Esophagus squamous epithelium (tissue), 4 donors: Measurements from ENCODE around the gene MDFIC.

Experiments used
- POLR2A ChIP-seq, 4 donors: fragments of 450-650 bp; IDR thresholded peaks; one replicate each; pipeline ENCODE4 v1.6.1; 2017; ENCODE audit warnings: antibody characterized with exemption in 4 of 4, mild to moderate bottlenecking in 4 of 4, moderate library complexity in 3 of 4
- TF ChIP-seq, protein P1 (sequence below), 6 experiments: fragments of 450-650 bp in 4 of 6; fragments of 200-600 bp in 2 of 6; sonication (generic) in 2 of 6; IDR thresholded peaks; one replicate each; pipeline ENCODE4 v1.5.1; 2016 to 2019; ENCODE audit warnings: antibody characterized with exemption in 6 of 6, mild to moderate bottlenecking in 4 of 6, moderate library complexity in 4 of 6

DNA sequence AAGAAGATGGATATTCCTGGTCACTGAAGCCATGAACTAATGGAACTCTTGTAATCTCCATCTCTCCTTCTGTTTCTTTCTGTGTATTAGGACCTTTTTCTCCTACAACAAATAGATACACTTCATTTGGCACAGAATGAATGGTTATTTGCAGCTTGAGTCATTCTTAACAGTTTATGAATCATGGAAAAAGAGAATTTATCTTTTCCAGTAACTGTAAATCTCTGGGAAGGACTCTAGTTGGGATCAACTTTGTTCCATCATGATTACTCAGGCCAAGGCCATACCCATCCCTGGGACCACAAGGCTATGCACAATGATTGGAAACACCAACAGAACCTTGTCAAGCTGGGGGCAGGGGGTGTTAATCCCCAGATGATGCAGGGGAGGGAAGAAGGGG lies 36.1 kb upstream of the MDFIC start:
- TF ChIP-seq, protein P1, sequence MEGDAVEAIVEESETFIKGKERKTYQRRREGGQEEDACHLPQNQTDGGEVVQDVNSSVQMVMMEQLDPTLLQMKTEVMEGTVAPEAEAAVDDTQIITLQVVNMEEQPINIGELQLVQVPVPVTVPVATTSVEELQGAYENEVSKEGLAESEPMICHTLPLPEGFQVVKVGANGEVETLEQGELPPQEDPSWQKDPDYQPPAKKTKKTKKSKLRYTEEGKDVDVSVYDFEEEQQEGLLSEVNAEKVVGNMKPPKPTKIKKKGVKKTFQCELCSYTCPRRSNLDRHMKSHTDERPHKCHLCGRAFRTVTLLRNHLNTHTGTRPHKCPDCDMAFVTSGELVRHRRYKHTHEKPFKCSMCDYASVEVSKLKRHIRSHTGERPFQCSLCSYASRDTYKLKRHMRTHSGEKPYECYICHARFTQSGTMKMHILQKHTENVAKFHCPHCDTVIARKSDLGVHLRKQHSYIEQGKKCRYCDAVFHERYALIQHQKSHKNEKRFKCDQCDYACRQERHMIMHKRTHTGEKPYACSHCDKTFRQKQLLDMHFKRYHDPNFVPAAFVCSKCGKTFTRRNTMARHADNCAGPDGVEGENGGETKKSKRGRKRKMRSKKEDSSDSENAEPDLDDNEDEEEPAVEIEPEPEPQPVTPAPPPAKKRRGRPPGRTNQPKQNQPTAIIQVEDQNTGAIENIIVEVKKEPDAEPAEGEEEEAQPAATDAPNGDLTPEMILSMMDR (IDR thresholded peaks at IDR 0.05) = no peak
- TF ChIP-seq POLR2A (IDR thresholded peaks at IDR 0.05) = no peak
